ENCODE measurements around the gene RP2.
A peak's percentile ranks its signal among the peaks of the same experiment; 100 is the strongest.

Gene RP2

GRCh38 chrX:46836701-46837557 lies at the start of gene RP2:
TSS of gene RP2 (plus strand) at chrX:46837043. CDS start at chrX:46837101, 58 bp downstream.
- DNase-seq (ENCODE audit: low read depth, low spot score) = peak; percentile 67

- DNase-seq (ENCODE audit: low read depth, low spot score) = no peak
Observed at GRCh38 chrX:46788902-46789301, 47.9 kb upstream of the RP2 start.

GRCh38 chrX:46791927-46792809 lies 44.7 kb upstream of the RP2 start:
- DNase-seq (ENCODE audit: low read depth, low spot score) = no peak

GRCh38 chrX:46792810-46793188 lies 44.0 kb upstream of the RP2 start:
- no peak for DNase-seq (ENCODE audit: low read depth, low spot score)

GRCh38 chrX:46793386-46794143 lies 43.3 kb upstream of the RP2 start:
- DNase-seq (ENCODE audit: low read depth, low spot score) = no peak

- peak; percentile 43 for DNase-seq (ENCODE audit: low read depth, low spot score)
Observed at GRCh38 chrX:46796574-46797191, 40.2 kb upstream of the RP2 start.

- no peak for DNase-seq (ENCODE audit: low read depth, low spot score)
Observed at GRCh38 chrX:46803140-46803539, 33.7 kb upstream of the RP2 start.

- no peak for DNase-seq (ENCODE audit: low read depth, low spot score)
Observed at GRCh38 chrX:46805270-46805669, 31.6 kb upstream of the RP2 start.

- no peak for DNase-seq (ENCODE audit: low read depth, low spot score)
Observed at GRCh38 chrX:46811121-46811520, 25.7 kb upstream of the RP2 start.

GRCh38 chrX:46812445-46812844 lies 24.4 kb upstream of the RP2 start:
- DNase-seq (ENCODE audit: low read depth, low spot score) = no peak

- no peak for DNase-seq (ENCODE audit: low read depth, low spot score)
Observed at GRCh38 chrX:46814966-46815365, 21.9 kb upstream of the RP2 start.

- no peak for DNase-seq (ENCODE audit: low read depth, low spot score)
Observed at GRCh38 chrX:46819136-46819535, 17.7 kb upstream of the RP2 start.

- no peak for DNase-seq (ENCODE audit: low read depth, low spot score)
Observed at GRCh38 chrX:46820391-46821100, 16.3 kb upstream of the RP2 start.

GRCh38 chrX:46823481-46823880 lies 13.4 kb upstream of the RP2 start:
- DNase-seq (ENCODE audit: low read depth, low spot score) = no peak

- DNase-seq (ENCODE audit: low read depth, low spot score) = no peak
Observed at GRCh38 chrX:46831765-46832327, 5.0 kb upstream of the RP2 start.

GRCh38 chrX:46837558-46838485 lies 979 bp downstream of the RP2 start:
- no peak for DNase-seq (ENCODE audit: low read depth, low spot score)

- DNase-seq (ENCODE audit: low read depth, low spot score) = no peak
Observed at GRCh38 chrX:46838486-46838870, 1.6 kb downstream of the RP2 start.

- DNase-seq (ENCODE audit: low read depth, low spot score) = no peak
Observed at GRCh38 chrX:46838974-46839480, 2.2 kb downstream of the RP2 start.

GRCh38 chrX:46840946-46841345 lies 4.1 kb downstream of the RP2 start:
- no peak for DNase-seq (ENCODE audit: low read depth, low spot score)
